GM11168 (cell line): ENCODE data around the gene TBX21.
"Not testable (repeated sequence)": the region's sequence is repeated elsewhere in the genome, so short reads cannot be mapped to it uniquely, and the experiment has no call there.

ENCODE experiments used
- in situ Hi-C: fragments of 300-500 bp; cut with MboI; formaldehyde crosslinking; loops from one replicate; pipeline ENCODE4 v1.12.0; 2022; ENCODE audit warnings: low sequenced_read_pairs; ENCODE audit not compliant: unreplicated experiment

Gene TBX21

GRCh38 chr17:47728214-47728877 lies 4.7 kb upstream of the TBX21 start:
- in situ Hi-C loops = no loop called here

GRCh38 chr17:47729476-47729875 lies 3.6 kb upstream of the TBX21 start:
- in situ Hi-C loops = no loop called here

DNA sequence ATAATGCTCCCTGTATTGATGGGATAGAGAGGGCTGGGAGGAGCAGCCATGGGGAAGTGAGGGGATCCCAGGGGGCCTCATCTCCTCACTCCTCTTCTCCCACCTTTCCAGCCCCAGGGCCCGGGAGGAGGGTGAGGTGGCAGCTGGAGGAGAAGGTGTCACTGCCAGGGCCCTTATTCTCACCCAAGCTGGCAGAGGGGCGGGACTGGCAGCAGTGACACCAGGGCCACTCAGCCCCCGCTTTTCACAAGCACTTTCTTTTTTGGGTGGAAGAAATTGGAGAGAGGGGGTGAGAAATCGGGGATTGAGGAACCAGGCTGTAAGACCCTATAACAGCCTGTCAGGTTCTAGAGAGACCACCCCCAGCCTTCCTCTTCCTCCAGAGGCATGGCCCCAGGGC lies 2.4 kb upstream of the TBX21 start:
- in situ Hi-C loops = no loop called here

DNA sequence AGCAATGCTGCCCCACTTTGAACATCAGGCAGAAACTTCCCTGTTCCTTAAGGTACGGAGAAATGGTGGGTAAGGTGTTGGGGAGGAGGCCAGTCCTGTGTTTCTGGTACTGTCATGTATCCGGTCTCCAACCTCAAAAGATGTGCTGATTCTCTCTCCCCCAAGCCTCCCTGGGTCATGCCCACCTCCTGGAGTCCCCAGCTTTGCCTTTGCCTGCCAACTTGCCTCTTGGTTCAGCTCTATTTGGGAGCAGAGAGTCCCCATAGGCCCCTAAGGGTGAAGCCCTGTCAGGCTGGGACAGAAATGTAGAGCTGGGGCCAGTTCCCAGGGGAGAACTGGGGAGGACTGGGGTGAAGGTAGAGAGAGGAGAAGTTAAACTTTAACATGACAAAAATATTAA lies 1.6 kb upstream of the TBX21 start:
- in situ Hi-C loops = no loop called here

DNA sequence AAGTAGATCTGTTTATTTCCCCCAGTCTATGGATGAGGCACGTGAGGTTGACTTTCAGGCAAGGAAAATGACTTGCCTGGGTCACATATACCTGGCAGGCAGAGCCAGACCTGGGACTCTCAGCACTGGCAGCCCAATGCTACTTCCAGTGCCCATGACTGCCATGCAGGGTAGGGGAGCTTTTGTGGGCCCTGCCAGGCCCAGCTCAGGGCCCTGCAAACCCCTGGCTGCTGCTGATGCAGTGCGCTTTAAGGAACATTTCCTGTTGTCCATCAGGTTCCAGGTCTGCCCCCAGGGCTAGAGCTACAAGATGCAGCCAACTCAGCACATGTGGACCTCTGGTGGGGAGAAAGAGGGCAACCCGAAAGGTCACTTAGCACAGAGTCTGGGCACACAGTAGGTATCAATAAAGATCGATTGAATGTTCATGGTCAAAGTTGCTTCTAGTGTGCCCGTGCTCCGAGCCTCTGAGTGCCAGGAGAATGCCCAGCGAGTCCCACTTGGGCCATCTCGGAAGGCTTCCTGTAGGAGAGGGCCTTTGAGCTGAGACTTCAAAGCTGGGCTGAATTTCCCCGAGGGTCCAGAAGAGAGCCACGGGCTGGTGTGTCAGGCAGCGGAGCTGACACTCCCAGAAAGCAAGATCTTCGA lies 513 bp upstream of the TBX21 start:
- in situ Hi-C loops = no loop called here

- in situ Hi-C loops = no loop called here
These were observed 806 bp downstream of the TBX21 start for GRCh38 chr17:47733674-47734410.

DNA sequence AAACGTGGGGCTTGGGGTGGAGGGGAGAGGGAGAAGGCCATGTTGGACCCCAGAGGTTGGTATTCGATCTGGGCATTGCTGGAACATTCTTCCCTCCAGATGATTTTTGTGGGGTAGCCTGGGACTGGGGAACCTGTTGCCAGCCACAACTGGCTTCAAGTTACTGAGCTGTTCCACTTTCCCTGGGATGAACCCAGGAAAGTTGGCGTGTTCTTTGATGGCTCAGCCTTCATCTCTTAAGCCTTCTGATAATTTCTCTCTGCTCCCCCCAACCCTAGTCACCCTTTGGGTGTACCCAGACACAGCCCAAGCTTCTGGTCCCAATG lies 2.1 kb downstream of the TBX21 start:
- in situ Hi-C loops = no loop called here

GRCh38 chr17:47735536-47736011 lies 2.5 kb downstream of the TBX21 start:
- in situ Hi-C loops = no loop called here

DNA sequence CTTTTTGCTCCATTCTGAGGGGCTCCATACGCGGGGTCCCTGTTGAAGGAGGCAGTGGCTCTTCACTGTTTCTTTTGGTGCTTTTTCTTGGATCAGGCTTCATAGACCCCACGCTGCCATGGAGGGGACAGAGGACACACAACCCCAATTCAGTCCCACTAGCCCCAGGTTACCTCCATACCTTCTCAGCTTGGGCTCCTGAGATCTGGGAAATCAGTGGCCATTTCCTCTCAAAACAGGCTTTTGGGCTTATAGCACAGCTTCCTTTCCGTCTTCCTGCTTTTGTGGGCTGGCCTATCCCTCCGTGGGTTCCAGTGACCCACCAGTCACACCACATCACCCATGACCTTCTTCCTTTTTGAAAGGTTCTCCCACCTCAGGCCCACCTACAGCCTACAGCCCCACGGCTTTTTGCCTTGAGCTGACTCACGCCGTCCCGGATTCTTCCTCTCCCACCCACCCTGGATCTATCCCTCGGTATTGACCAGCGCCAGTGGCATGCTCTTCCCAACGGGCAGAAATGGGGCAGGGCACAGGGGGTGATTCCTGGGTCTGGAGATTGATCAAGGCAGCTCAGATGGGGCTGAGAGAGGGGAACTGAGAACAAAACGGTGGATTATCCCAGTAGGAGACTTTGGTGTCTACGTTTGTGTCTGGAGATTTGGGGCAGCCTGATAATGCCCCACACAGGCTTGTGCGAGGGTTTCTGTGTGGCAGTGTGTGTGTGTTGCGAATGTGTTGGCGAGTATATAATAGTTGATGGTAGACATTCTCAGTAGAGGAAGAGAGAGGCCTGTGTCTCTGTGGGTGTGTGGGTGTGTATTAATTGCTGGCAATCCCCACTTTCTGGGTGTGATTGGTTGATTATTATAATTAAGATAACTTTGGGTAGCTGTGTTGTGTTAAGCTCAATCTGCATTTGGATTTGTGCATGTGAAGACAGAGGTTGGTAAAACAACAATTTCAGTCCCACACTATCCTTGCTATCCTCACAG lies 3.8 kb downstream of the TBX21 start:
- in situ Hi-C loops = no loop called here

GRCh38 chr17:47738178-47738577 lies 5.1 kb downstream of the TBX21 start:
- in situ Hi-C loops = no loop called here

DNA sequence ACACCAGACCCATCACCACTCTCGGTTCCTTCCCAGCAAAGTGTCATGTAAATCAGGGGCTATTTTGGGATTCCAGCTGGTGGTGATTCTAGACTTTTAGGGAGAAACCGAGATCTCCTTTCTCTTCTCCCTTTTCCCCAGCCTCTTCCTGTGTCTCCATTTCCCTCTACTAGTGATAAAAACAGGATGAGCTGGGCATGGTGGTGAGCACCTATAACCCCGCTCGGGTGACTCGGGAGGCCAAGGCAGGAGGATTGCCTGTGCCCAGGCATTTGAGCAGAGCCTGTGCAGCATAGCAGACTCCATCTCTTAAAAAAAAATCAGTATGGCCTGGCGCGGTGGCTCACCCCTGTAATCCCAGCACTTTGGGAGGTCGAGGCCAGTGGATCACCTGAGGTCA lies 6.1 kb downstream of the TBX21 start:
- in situ Hi-C loops = no loop called here

- in situ Hi-C loops = not testable (repeated sequence)
These were observed 6.9 kb downstream of the TBX21 start for GRCh38 chr17:47739945-47740344.

GRCh38 chr17:47741109-47741792 lies 8.2 kb downstream of the TBX21 start:
- in situ Hi-C loops = no loop called here

DNA sequence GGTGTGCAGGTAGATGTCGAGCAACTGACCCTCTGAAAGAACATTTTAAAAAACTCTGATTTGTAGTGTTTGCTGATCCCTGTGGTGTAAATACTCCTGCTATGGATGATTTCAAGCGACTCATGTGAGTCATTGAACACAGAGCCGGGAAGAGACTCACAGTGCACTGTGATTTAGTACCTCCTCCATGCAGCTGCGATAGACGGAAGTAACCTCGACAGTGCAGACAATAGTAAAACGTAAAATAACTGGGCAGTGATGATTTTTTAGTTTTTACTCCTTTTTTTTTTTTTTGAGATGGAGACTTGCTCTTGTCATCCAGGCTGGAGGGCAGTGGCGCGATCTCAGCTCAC lies 8.7 kb downstream of the TBX21 start:
- in situ Hi-C loops = no loop called here

- in situ Hi-C loops = no loop called here
These were observed 9.5 kb downstream of the TBX21 start for GRCh38 chr17:47742319-47743181.

DNA sequence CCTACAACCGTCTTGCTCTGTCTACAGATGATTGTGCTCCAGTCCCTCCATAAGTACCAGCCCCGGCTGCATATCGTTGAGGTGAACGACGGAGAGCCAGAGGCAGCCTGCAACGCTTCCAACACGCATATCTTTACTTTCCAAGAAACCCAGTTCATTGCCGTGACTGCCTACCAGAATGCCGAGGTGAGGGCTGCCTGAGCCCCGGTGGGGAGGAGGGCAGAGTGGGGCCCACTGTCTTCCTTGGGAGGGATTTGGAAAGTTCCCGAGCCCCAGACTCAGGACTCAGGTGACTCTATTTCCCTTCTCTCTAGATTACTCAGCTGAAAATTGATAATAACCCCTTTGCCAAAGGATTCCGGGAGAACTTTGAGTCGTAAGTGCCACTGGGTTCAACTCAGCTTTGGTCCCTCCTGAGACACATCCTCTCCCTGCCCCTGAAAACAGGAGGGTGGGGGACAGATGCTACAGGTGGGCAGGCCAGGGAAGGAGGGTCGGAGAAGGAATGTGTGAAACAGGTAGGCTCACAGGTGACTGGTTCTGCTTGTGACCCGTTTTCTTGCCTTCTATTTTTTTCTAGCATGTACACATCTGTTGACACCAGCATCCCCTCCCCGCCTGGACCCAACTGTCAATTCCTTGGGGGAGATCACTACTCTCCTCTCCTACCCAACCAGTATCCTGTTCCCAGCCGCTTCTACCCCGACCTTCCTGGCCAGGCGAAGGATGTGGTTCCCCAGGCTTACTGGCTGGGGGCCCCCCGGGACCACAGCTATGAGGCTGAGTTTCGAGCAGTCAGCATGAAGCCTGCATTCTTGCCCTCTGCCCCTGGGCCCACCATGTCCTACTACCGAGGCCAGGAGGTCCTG lies 11.4 kb downstream of the TBX21 start:
- in situ Hi-C loops = no loop called here

- in situ Hi-C loops = no loop called here
These were observed 12.0 kb downstream of the TBX21 start for GRCh38 chr17:47745037-47745380.

- in situ Hi-C loops = no loop called here
These were observed 18.4 kb downstream of the TBX21 start for GRCh38 chr17:47751471-47751870.
